Dendritic cell treated with granulocyte-macrophage colony-stimulating factor and Interleukin-4, amounts not matched to agents 40 ng/mL and 50 ng/mL, for 4 days (primary cell): ENCODE measurements around the gene PLEKHG5.
A peak's percentile ranks its signal among the peaks of the same experiment; 100 is the strongest.
"Not testable (repeated sequence)": the region's sequence is repeated elsewhere in the genome, so short reads cannot be mapped to it uniquely, and the experiment has no call there.

ENCODE experiments used
- H3K27ac Mint-ChIP-seq: one replicate; pipeline ENCODE4 v1.8.0; 2022; ENCODE audit warnings: mild to moderate bottlenecking, mixed read lengths
- H3K27me3 Mint-ChIP-seq: one replicate; pipeline ENCODE4 v1.8.0; 2022; ENCODE audit warnings: mild to moderate bottlenecking, mixed read lengths
- H3K36me3 Mint-ChIP-seq: one replicate; pipeline ENCODE4 v1.8.0; 2022; ENCODE audit warnings: low read depth, mixed read lengths
- H3K4me1 Mint-ChIP-seq: one replicate; pipeline ENCODE4 v1.8.0; 2022; ENCODE audit warnings: low read depth, mixed read lengths
- H3K4me3 Mint-ChIP-seq: one replicate; pipeline ENCODE4 v1.8.0; 2022; ENCODE audit warnings: mild to moderate bottlenecking, moderate library complexity, mixed read lengths
- H3K9me3 Mint-ChIP-seq: one replicate; pipeline ENCODE4 v1.8.0; 2022; ENCODE audit warnings: mixed read lengths
- intact Hi-C: fragments of 100-400 bp; cut with micrococcal nuclease; formaldehyde crosslinking; loops from one replicate; pipeline ENCODE4 v1.15.0; 2022

The PLEKHG5 gene

GRCh38 chr1:6462412-6463119 is 28.9 kb downstream of the PLEKHG5 start:
- Mint-ChIP-seq H3K9me3 (no peaks in the 10 kb centered on the region), H3K27me3 (peaks cover 75% of the 10 kb centered on the region), H3K4me3 (no peak overlapping the region), H3K36me3 (no peaks in the 10 kb centered on the region), H3K4me1 (peaks cover 6% of the 10 kb centered on the region), H3K27ac (no peak overlapping the region)
- intact Hi-C loops, result no loop called here

GRCh38 chr1:6461538-6462411 is 29.7 kb downstream of the PLEKHG5 start:
- Mint-ChIP-seq H3K27ac (no peak overlapping the region), H3K36me3 (no peaks in the 10 kb centered on the region), H3K9me3 (no peaks in the 10 kb centered on the region), H3K27me3 (peaks cover 75% of the 10 kb centered on the region), H3K4me3 (no peak overlapping the region), H3K4me1 (peaks cover 6% of the 10 kb centered on the region)
- intact Hi-C loops, result no loop called here

GRCh38 chr1:6461051-6461530 is 30.4 kb downstream of the PLEKHG5 start:
- H3K27ac Mint-ChIP-seq, result no peak overlapping the region
- H3K4me3 Mint-ChIP-seq, result no peak overlapping the region
- H3K4me1 Mint-ChIP-seq, result peaks cover 6% of the 10 kb centered on the region
- no peaks in the 10 kb centered on the region for H3K36me3 Mint-ChIP-seq
- peaks cover 76% of the 10 kb centered on the region for H3K27me3 Mint-ChIP-seq
- intact Hi-C loops, result no loop called here
- no peaks in the 10 kb centered on the region for H3K9me3 Mint-ChIP-seq

DNA sequence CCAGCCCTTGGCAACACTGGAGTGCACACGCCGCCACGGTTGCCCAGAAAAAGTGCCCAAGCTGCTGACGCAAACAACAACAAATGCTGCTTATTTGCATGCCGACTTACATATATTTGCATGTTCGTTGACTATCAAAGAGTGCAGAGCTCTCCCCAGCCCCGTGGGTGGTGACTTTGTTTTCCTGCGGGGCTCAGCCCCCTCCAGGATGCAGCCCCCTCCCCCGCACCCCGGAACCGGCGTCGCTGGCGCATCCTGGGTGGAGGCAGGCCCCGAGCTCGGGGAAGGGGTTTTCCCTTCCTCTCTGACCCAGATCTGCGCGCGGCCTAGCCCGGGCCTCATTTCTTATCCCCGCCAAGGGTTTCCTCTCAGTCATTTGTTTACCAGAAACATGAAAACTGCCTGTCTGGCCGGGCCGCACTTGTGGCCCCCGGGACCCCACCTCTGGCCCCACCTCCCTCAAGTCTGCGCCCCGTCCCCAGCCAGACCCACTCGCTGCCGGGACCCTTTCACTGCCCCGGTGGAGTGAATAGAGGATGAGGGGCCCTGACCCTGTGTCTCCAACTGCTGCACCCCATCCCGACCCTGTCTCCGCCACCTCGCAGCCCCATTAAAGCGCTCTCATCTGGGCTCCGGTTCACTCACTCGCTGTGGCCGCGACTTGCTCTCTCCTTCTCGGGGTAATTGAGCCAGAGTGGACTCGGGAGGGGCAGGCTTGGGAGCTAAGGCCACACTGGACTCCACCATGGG is 31.0 kb downstream of the PLEKHG5 start:
- no peaks in the 10 kb centered on the region for H3K36me3 Mint-ChIP-seq
- intact Hi-C loops, result no loop called here
- peaks cover 76% of the 10 kb centered on the region for H3K27me3 Mint-ChIP-seq
- no peak overlapping the region for H3K27ac Mint-ChIP-seq
- peak overlapping the region; percentile 8 for H3K4me3 Mint-ChIP-seq
- peaks cover 10% of the 10 kb centered on the region for H3K4me1 Mint-ChIP-seq
- no peaks in the 10 kb centered on the region for H3K9me3 Mint-ChIP-seq

- Mint-ChIP-seq H3K27me3 (peaks cover 71% of the 10 kb centered on the region), H3K36me3 (no peaks in the 10 kb centered on the region), H3K9me3 (no peaks in the 10 kb centered on the region), H3K4me3 (no peak overlapping the region), H3K27ac (no peak overlapping the region), H3K4me1 (peaks cover 10% of the 10 kb centered on the region)
- intact Hi-C loops, result no loop called here
Observed at GRCh38 chr1:6459850-6460265, 31.6 kb downstream of the PLEKHG5 start.

- peaks cover 81% of the 10 kb centered on the region for H3K27me3 Mint-ChIP-seq
- no peaks in the 10 kb centered on the region for H3K36me3 Mint-ChIP-seq
- no peaks in the 10 kb centered on the region for H3K9me3 Mint-ChIP-seq
- no peak overlapping the region for H3K27ac Mint-ChIP-seq
- H3K4me3 Mint-ChIP-seq, result no peak overlapping the region
- H3K4me1 Mint-ChIP-seq, result peaks cover 10% of the 10 kb centered on the region
- intact Hi-C loops, result no loop called here
Observed at GRCh38 chr1:6456800-6457466, 34.5 kb downstream of the PLEKHG5 start.

- intact Hi-C loops, H3K4me3 Mint-ChIP-seq, H3K36me3 Mint-ChIP-seq, H3K9me3 Mint-ChIP-seq, H3K27ac Mint-ChIP-seq: not testable (repeated sequence)
- Mint-ChIP-seq H3K4me1 (peaks cover 10% of the 10 kb centered on the region), H3K27me3 (peaks cover 82% of the 10 kb centered on the region)
Observed at GRCh38 chr1:6455752-6456520, 35.5 kb downstream of the PLEKHG5 start.

DNA sequence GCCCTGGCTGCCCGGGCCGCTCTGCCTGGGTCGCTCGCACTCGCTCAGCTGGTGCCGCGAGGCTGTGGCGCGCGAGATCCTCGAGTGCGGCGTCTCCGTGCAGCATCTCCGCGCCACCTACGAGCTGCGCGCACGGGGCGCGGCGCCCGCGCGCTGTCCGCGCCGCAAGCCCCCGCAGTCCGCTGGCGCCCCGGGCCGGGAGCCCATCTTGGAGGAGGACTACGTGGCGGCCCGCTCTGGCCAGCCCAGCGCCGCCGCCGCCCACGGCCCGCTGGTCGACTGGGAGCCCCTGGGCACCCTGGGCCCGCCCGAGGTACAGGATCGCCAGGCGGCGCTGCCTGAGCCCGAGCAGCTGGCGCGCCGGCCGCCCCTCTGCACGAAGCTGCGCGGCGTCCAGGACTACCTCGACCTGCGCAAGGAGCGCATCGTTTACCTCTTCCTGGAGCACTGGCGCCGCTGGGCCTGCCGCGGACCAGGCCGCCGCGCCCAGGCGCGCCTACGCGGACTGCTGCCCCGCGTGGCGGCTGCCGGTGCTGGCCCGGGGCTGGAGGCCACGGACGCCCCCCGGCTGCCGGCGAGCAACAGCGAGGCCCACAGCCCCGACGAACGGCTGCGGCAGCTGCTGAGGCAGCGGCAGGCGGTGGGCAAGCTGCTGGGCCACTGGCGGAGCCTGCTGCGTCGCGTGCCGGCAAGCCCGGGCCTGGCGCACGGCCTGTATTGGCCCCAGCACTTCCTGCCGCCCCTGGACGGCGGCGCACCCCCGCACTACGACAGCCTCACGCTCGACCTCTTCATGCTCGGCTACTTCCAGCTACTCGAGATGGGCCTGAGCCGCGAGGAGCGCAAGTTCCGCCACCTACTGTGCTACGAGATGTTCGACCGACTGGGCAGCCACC is 36.4 kb downstream of the PLEKHG5 start:
- intact Hi-C loops, result no loop called here
- peaks cover 82% of the 10 kb centered on the region for H3K27me3 Mint-ChIP-seq
- H3K4me1 Mint-ChIP-seq, result peaks cover 4% of the 10 kb centered on the region
- H3K9me3 Mint-ChIP-seq, result no peaks in the 10 kb centered on the region
- H3K27ac Mint-ChIP-seq, result no peak overlapping the region
- no peaks in the 10 kb centered on the region for H3K36me3 Mint-ChIP-seq
- H3K4me3 Mint-ChIP-seq, result no peak overlapping the region

- H3K9me3 Mint-ChIP-seq, H3K4me3 Mint-ChIP-seq, intact Hi-C loops, H3K36me3 Mint-ChIP-seq, H3K27ac Mint-ChIP-seq, H3K4me1 Mint-ChIP-seq: not testable (repeated sequence)
- peaks cover 82% of the 10 kb centered on the region for H3K27me3 Mint-ChIP-seq
Observed at GRCh38 chr1:6453895-6454855, 37.3 kb downstream of the PLEKHG5 start.

- Mint-ChIP-seq H3K4me1 (peaks cover 10% of the 10 kb centered on the region), H3K9me3 (no peaks in the 10 kb centered on the region), H3K27ac (no peak overlapping the region), H3K36me3 (no peaks in the 10 kb centered on the region), H3K4me3 (no peak overlapping the region), H3K27me3 (peaks cover 86% of the 10 kb centered on the region)
- intact Hi-C loops, result no loop called here
Observed at GRCh38 chr1:6450943-6451373, 40.5 kb downstream of the PLEKHG5 start.

DNA sequence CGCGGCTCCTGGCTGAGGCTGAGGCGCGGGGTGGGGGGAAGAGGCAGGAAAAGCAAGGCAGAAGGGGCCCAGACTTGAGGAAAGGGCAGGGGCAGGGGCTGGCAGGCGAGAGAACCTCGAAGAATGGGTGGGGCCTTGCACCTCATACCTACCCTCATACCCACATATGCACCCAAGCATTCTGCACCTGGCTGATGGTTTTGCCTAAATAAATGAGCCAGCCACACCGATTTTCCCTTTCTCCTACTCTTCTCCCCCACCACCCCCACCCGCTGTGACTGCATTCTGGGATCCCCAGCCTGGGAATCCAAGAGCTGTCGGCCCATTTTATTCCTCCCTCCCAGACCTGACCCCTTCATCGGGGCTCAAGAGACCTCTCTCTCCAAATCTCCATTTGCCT is 41.0 kb downstream of the PLEKHG5 start:
- H3K4me1 Mint-ChIP-seq, H3K9me3 Mint-ChIP-seq, H3K27ac Mint-ChIP-seq, intact Hi-C loops, H3K4me3 Mint-ChIP-seq, H3K36me3 Mint-ChIP-seq: not testable (repeated sequence)
- H3K27me3 Mint-ChIP-seq, result peaks cover 87% of the 10 kb centered on the region
